H9 (cell line): Measurements from ENCODE around the gene HIC1. TPM values are rescaled to one million over a fixed set of nuclear protein-coding genes. Genes with fewer than 3 reads are reported as not detected.

Experiments used
- DNase-seq: peaks from one replicate; pipeline ENCODE4 v3.0.0-alpha.2; 2017
- H2AFZ ChIP-seq: one replicate; pipeline ENCODE4 v1.6.1; 2013; ENCODE audit warnings: mild to moderate bottlenecking, low read length, control low read depth, moderate library complexity
- H2AK5ac ChIP-seq: 2 replicates; pipeline ENCODE4 v1.6.1; 2013; ENCODE audit warnings: low read length, control low read depth, mixed read lengths; ENCODE audit not compliant: insufficient read length
- H2BK120ac ChIP-seq: one replicate; pipeline ENCODE4 v1.6.1; 2013; ENCODE audit warnings: low read depth, mild to moderate bottlenecking, low read length, control low read depth, inconsistent platforms; ENCODE audit not compliant: poor library complexity, severe bottlenecking
- H2BK12ac ChIP-seq: 2 replicates; pipeline ENCODE4 v1.6.1; 2013; ENCODE audit warnings: low read length, control low read depth, mixed read lengths, low read depth; ENCODE audit not compliant: insufficient read length
- H2BK15ac ChIP-seq: 2 replicates; pipeline ENCODE4 v1.6.1; 2013; ENCODE audit warnings: low read depth, low read length, control low read depth
- H2BK20ac ChIP-seq: one replicate; pipeline ENCODE4 v1.6.1; 2013; ENCODE audit warnings: low read depth, mild to moderate bottlenecking, low read length, control low read depth, inconsistent platforms; ENCODE audit not compliant: poor library complexity, severe bottlenecking
- H2BK5ac ChIP-seq: 2 replicates; pipeline ENCODE4 v1.6.1; 2013; ENCODE audit warnings: low read length, control low read depth, mixed read lengths; ENCODE audit not compliant: insufficient read length
- H3K14ac ChIP-seq: 2 replicates; pipeline ENCODE4 v1.6.1; 2013; ENCODE audit warnings: low read length, control low read depth; ENCODE audit not compliant: insufficient read depth
- H3K18ac ChIP-seq: 2 replicates; pipeline ENCODE4 v1.6.1; 2013; ENCODE audit warnings: low read depth, mild to moderate bottlenecking, mixed read lengths, low read length, control low read depth; ENCODE audit not compliant: insufficient read length
- H3K23ac ChIP-seq: 2 replicates; pipeline ENCODE4 v1.6.1; 2013; ENCODE audit warnings: low read length, control low read depth, mixed read lengths, low read depth; ENCODE audit not compliant: insufficient read length
- H3K23me2 ChIP-seq: 2 replicates; pipeline ENCODE4 v1.6.1; 2013; ENCODE audit warnings: low read depth, mild to moderate bottlenecking, mixed read lengths, low read length, control low read depth; ENCODE audit not compliant: insufficient read length, poor library complexity, severe bottlenecking
- H3K27ac ChIP-seq: 2 replicates; pipeline ENCODE4 v1.5.1; 2013; ENCODE audit warnings: low read length, control low read depth, mixed read lengths, low read depth; ENCODE audit not compliant: insufficient read length
- H3K27me3 ChIP-seq: 2 replicates; pipeline ENCODE4 v1.6.1; 2013; ENCODE audit warnings: low read length, control low read depth, inconsistent platforms; ENCODE audit not compliant: insufficient read depth
- H3K4ac ChIP-seq: 2 replicates; pipeline ENCODE4 v1.6.1; 2013; ENCODE audit warnings: low read depth, mild to moderate bottlenecking, control low read depth, inconsistent platforms, low read length, moderate library complexity
- H3K4me1 ChIP-seq: 2 replicates; pipeline ENCODE4 v1.6.1; 2013; ENCODE audit warnings: low read length, control low read depth, inconsistent platforms; ENCODE audit not compliant: insufficient read depth
- H3K4me2 ChIP-seq: 2 replicates; pipeline ENCODE4 v1.6.1; 2013; ENCODE audit warnings: low read length, control low read depth, mixed read lengths; ENCODE audit not compliant: insufficient read length, insufficient read depth
- H3K56ac ChIP-seq: 2 replicates; pipeline ENCODE4 v1.6.1; 2013; ENCODE audit warnings: low read depth, mild to moderate bottlenecking, mixed read lengths, low read length, control low read depth; ENCODE audit not compliant: insufficient read length
- H3K79me1 ChIP-seq: 2 replicates; pipeline ENCODE4 v1.6.1; 2013; ENCODE audit warnings: low read depth, mild to moderate bottlenecking, moderate library complexity, low read length, control low read depth, inconsistent platforms; ENCODE audit not compliant: insufficient read depth, poor library complexity, severe bottlenecking
- H3K79me2 ChIP-seq: 2 replicates; pipeline ENCODE4 v1.6.1; 2013; ENCODE audit warnings: low read length, control low read depth, inconsistent platforms; ENCODE audit not compliant: insufficient read depth
- H3K9ac ChIP-seq: 2 replicates; pipeline ENCODE4 v1.6.1; 2013; ENCODE audit warnings: low read length, control low read depth, mixed read lengths; ENCODE audit not compliant: insufficient read length; ENCODE audit errors: extremely low read depth
- H3K9me3 ChIP-seq: one replicate; pipeline ENCODE4 v1.6.1; 2013; ENCODE audit warnings: low read depth, low read length, inconsistent platforms; ENCODE audit not compliant: control insufficient read depth
- H3T11ph ChIP-seq: one replicate; pipeline ENCODE4 v1.6.1; 2013; ENCODE audit warnings: mild to moderate bottlenecking, low read length, control low read depth, inconsistent platforms
- H4K20me1 ChIP-seq: one replicate; pipeline ENCODE4 v1.6.1; 2013; ENCODE audit not compliant: control insufficient read depth, insufficient read length, insufficient read depth
- H4K5ac ChIP-seq: 2 replicates; pipeline ENCODE4 v1.6.1; 2013; ENCODE audit warnings: low read depth, mild to moderate bottlenecking, mixed read lengths, low read length, control low read depth; ENCODE audit not compliant: insufficient read length
- H4K8ac ChIP-seq: replicated peaks from 2 replicates; pipeline ENCODE4 v1.6.1; 2013; ENCODE audit warnings: low read length, control low read depth, mixed read lengths, low read depth; ENCODE audit not compliant: insufficient read length
- H4K91ac ChIP-seq: 2 replicates; pipeline ENCODE4 v1.6.1; 2013; ENCODE audit warnings: low read depth, mild to moderate bottlenecking, moderate library complexity, mixed read lengths, low read length, control low read depth; ENCODE audit not compliant: insufficient read length
- H3K27ac Mint-ChIP-seq, 3 experiments: 2 replicates in 2 of 3; 3 replicates in 1 of 3; pipeline ENCODE4 v1.8.0; 2020 to 2021; ENCODE audit warnings: mixed read lengths in 3 of 3, mild to moderate bottlenecking in 1 of 3, moderate library complexity in 1 of 3
- H3K27me3 Mint-ChIP-seq: 2 replicates; pipeline ENCODE4 v1.8.0; 2021; ENCODE audit warnings: low read depth, mild to moderate bottlenecking, moderate library complexity, mixed read lengths
- H3K36me3 Mint-ChIP-seq, 3 experiments: 2 replicates in 2 of 3; 3 replicates in 1 of 3; pipeline ENCODE4 v1.8.0; 2020 to 2021; ENCODE audit warnings: low read depth in 3 of 3, mixed read lengths in 3 of 3; ENCODE audit not compliant: insufficient read depth in 1 of 3
- H3K4me1 Mint-ChIP-seq, 2 experiments: 2 replicates each; pipeline ENCODE4 v1.8.0; 2020; ENCODE audit warnings: mixed read lengths in 2 of 2
- H3K4me3 Mint-ChIP-seq, 2 experiments: 2 replicates in 1 of 2; 3 replicates in 1 of 2; pipeline ENCODE4 v1.8.0; 2020 to 2021; ENCODE audit warnings: mild to moderate bottlenecking in 2 of 2, mixed read lengths in 2 of 2, moderate library complexity in 1 of 2
- H3K9me3 Mint-ChIP-seq, 2 experiments: 2 replicates in 1 of 2; 3 replicates in 1 of 2; pipeline ENCODE4 v1.8.0; 2020; ENCODE audit warnings: mild to moderate bottlenecking in 2 of 2, mixed read lengths in 2 of 2, moderate library complexity in 1 of 2
- CTCF ChIP-seq: fragments of 200-600 bp; sonication (generic); conservative IDR thresholded peaks from 3 replicates; pipeline ENCODE4 v1.8.0; 2021; ENCODE audit warnings: antibody characterized with exemption, mild to moderate bottlenecking
- WGBS: extraction: QIAGEN DNeasy Blood & Tissue Kit; methylation state at CpG from one replicate; pipeline ENCODE4 v1.1.7; 2013; ENCODE audit warnings: missing lambda C conversion rate, low lambda C conversion rate, mixed read lengths; ENCODE audit not compliant: insufficient read length; ENCODE audit errors: extremely low coverage; 5-methylcytosine and 5-hydroxymethylcytosine counted together
- total RNA-seq: library from RNA; stranded (reverse); gene quantifications from 2 replicates; pipeline ENCODE4 v1.2.1, GENCODE V29; 2021

Gene HIC1
- total RNA-seq, 1 experiment from 2014 or later: 1.8 TPM

- peak overlapping the region in 1 of 2 experiments; percentile 44; a peak in 1 of 5 replicates for H3K4me3 Mint-ChIP-seq
- H3K4me2 ChIP-seq: peak overlapping the region; percentile 9
- peaks cover 9% of the 10 kb centered on the region for H3K23me2 ChIP-seq
- H2BK20ac ChIP-seq: no peak overlapping the region
- no peak overlapping the region for H3K4ac ChIP-seq
- H3K18ac ChIP-seq: no peak overlapping the region
- no peak overlapping the region for H2AK5ac ChIP-seq
- peaks cover 4% of the 10 kb centered on the region for H4K20me1 ChIP-seq
- no peak overlapping the region for H3T11ph ChIP-seq
- TF ChIP-seq CTCF: no peak
- no peaks in the 10 kb centered on the region for H3K9me3 Mint-ChIP-seq
- H3K56ac ChIP-seq: no peak overlapping the region
- H3K23ac ChIP-seq: no peak overlapping the region
- no CpG with 5 or more reads among the region's 98 CpGs for WGBS
- H3K79me2 ChIP-seq: no peaks in the 10 kb centered on the region
- H3K27ac Mint-ChIP-seq: no peak overlapping the region
- H3K4me1 ChIP-seq: peaks cover 2% of the 10 kb centered on the region; the same call in 1 of the 2 replicates
- peaks cover 0 to 10% (median 5%) of the 10 kb centered on the region in 3 experiments; a peak in 5 of 7 replicates for H3K36me3 Mint-ChIP-seq
- H3K27ac ChIP-seq: no peak overlapping the region
- H2BK12ac ChIP-seq: no peak overlapping the region
- no peak overlapping the region for H2BK5ac ChIP-seq
- H3K9ac ChIP-seq: no peak overlapping the region
- no peak overlapping the region for H4K5ac ChIP-seq
- H2BK120ac ChIP-seq: no peak overlapping the region
- H3K79me1 ChIP-seq: no peaks in the 10 kb centered on the region
- peaks cover 45% of the 10 kb centered on the region for H3K27me3 ChIP-seq
- no peak overlapping the region for H2AFZ ChIP-seq
- peaks cover 16 to 28% of the 10 kb centered on the region in 2 experiments for H3K4me1 Mint-ChIP-seq
- no peak overlapping the region for H4K8ac ChIP-seq
- H3K14ac ChIP-seq: no peak overlapping the region
- peaks cover 65% of the 10 kb centered on the region for H3K27me3 Mint-ChIP-seq
- peak; percentile 69 for DNase-seq
- no peaks in the 10 kb centered on the region for H3K9me3 ChIP-seq
- H2BK15ac ChIP-seq: no peak overlapping the region
- H4K91ac ChIP-seq: no peak overlapping the region
Measured at GRCh38 chr17:2057760-2058585, 3.1 kb downstream of the HIC1 start.
